Stimulated activated CD8-positive, alpha-beta memory T cell treated with anti-CD3 and anti-CD28 coated beads, Interleukin-12 subunit alpha, Interleukin-12 subunit beta, amount 100 ng/mL, for 1 hour (primary cell): ENCODE results near the gene IL17RD.
A peak's percentile ranks its signal among the peaks of the same experiment; 100 is the strongest.

Source experiments
- DNase-seq: peaks from one replicate; pipeline ENCODE4 v3.0.0-alpha.2; 2020; ENCODE audit warnings: low read depth

Gene IL17RD

DNA sequence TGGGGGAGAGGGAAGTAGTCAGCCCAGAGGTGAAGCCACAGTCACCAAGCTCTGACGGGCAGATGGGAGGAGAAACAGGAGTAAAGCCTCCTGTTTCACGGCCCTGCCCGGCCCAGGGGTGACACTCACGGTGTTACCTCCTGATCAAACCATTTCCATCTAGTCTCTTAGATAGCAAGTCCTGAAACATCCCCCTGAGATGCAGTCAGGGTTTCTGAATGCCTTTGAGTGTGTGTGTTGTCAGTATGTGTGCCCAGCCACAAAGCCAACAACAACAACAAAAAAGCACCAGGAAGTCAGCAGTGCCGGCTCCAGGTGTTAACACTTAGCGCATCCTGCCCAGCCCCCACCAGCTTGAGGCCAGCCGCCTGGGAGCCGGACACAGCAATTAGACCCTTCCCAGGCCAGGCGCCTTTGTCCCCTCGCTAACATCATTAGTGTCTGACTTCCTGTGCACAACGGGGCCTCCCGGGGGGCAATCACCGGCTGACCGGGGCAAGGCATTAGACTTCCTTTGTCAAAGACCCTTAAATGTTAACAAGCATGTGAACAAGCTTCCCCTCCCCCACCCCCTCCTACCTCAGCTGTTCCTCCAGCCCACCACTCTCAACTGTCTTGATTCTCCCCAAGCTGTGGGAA lies 34.5 kb downstream of the IL17RD start:
- no peak for DNase-seq

DNA sequence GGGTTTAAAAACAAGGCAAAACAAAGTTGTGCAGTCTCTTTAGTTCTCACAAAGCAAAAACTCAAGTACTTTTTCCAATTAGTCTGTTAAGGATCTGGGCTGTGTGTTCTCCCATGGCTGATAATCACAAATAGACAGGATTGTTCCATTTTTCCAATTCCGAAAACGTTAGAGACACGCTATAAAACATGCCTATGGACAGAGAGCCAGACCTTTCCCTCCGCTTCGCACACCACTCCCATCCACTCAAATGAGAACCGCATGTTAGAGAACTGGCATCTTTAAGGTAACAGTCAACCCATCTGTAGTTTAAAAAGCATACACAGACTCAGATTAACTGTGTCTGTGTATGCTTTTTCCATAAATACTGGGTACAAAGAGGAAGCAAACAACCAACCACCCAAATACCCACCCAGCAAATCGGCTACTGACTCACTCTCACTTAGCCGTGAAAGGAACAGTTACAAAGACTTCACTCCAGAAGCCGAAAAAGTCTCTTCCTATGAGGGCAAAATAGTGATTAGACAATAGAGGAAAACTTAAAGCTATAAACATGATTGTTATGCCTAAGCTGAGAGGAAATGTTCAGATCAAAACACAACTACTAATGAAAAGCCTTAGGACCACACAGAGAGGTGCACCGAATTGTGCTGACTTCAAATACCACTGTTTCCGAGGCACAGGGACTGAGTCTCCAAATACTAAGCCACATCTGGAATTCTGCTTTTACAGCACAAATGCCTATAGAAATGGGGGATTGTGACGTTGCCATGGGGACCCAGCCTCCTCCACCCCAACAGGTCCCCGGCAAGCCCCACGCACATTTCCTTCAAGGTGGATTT lies 36.1 kb downstream of the IL17RD start:
- DNase-seq = no peak

DNA sequence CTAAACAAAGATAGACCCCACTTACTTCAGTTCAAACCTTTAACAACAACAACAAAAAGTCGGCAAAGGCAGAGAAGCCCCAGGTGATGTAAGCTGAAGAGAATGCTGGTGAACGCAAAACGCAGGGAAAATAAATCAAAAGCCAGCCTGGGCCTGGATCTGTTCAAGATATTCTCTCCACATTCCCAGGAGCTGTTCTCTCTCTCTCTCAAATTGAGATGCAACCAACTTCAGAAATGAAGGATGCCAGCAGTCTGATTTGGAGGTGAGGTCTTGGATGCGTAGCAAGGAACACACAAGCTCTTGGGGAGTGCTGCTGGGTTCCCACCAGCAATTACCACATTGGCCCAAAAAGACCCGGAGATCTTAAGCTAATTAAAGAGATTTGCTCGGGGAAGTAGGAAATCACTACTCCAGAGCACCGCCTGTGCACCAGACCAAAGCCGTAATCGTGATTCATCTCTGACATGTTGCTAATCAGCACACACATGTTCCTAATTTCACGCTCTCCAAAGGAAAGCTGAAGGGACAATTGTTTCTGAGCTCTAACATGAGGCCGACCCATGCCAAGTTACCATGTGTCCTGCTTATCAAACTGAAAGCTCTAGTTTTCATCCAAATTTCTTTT lies 37.1 kb downstream of the IL17RD start:
- no peak for DNase-seq

DNA sequence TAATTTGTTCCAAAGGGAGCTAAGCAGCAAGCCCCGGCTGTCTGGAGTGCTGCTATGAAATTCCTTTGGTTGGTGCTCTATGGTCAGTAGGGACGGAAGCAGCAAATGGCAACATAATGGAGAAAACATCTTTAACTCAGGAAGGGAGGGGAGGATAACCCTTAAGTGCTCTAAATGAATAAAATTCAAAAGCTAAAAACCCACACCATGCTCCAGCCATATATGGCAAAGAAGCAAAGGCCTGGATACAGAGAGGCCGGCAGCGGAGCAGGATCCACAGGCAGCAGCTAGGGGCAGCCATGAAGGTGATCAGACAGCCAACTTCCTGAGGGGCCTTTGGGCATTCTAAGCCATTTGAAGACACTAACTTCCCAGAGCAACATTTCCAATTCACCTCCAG lies 38.9 kb downstream of the IL17RD start:
- no peak for DNase-seq

DNA sequence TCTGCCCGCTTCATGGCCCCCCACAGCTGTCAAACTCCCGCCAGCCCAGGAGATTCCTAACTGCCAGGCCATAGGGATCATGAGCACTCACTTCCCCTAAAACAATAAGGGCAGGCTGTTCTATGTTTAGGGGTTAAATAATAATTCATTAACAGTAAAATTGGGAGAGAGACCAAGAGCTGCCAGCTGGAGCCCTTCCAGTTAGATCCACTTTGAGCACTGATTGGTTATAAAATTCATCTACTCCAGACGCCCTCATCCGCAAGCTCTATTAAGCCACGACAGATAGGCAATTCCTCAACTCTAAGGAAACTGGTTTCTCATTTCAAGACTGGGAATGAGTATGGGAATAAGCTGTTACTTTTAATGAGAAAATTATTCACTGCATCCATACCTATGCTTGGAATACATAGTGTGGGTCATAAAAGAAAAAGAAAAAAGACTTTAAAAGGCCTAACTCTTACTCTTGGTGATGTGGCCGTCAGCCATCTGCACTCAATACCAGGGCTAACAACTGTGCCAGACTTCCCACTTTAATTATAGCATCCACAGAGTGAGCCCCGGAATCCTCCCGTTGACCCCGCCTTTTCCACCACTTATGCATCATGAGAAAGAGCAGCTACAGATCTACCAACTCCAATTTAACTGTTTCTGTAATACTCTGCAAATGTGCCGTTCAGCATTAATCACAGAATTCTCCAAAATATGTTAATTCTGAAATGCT lies 44.5 kb downstream of the IL17RD start:
- DNase-seq = no peak

DNA sequence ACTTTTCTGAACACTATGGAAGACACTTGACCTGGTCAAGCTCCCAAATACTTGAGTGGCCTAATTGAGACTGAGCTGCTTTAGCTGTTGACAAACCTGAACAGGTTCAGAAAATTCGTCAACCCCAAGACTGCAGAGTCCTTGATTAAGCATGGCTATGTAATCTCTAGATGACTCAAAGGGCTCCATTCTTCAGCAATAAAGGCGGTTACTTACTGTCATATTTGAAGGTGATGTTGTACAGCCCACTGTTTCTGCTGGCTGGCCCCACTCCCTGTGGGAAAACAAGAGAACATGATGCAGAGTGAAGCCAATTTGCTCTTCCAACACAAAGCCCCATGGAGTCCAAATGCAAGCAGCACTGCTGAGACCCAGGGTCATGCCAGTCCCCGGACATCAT lies 45.1 kb downstream of the IL17RD start:
- DNase-seq = no peak

DNA sequence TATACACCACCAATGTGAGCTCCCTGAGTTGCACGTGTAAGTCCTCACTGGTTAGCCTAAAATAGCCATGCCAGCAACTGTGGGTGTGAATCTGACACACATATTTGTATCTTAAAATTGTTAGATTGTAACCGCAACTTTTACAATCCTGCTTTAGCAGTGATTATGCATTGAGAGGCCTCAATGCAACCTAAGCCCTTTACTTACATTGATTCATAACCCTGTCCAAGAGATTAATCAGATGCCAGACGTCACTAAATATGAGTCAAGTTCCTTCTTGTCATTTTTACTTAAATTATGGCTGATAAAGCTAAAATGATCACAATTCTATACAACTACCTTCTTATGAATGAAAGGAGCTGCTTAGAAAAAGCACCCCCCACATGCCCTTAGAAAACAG lies 46.9 kb downstream of the IL17RD start:
- no peak for DNase-seq

DNA sequence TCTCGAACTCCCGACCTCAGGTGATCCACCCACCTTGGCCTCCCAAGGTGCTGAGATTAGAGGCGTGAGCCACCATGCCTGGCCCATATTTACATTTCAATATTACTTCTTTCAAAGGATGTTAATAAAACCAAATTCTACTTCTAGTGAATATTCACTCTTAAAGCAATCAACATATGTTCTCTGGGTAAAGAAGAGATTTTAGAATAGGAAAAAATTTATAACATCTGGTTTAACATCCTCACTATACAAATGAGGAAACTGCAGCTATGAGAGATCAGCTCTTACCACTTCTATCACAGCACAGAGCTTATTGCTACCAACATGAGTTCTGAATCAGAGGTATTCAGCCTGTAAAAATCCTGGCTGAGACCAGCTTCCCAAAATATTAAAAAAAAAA lies 48.7 kb downstream of the IL17RD start:
- DNase-seq = no peak

DNA sequence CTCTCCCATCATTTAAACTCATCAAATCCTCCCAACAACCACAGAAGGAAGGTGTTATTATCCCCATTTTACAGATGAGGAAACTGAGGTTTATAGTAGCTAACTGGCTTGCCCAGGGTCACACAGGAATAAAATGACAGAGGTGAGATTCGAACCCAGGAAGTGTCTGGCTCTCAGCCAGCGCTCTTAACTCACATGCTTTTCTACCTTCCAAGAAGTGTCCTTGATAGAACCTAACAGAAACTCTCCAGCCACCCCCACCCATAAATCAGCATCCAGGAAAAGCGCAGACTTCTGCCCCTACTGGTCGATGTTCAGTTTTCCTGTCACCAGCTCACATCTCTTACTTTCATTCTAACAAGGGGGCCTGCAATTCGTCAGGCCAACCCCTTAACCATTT lies 52.9 kb downstream of the IL17RD start:
- DNase-seq = no peak

DNA sequence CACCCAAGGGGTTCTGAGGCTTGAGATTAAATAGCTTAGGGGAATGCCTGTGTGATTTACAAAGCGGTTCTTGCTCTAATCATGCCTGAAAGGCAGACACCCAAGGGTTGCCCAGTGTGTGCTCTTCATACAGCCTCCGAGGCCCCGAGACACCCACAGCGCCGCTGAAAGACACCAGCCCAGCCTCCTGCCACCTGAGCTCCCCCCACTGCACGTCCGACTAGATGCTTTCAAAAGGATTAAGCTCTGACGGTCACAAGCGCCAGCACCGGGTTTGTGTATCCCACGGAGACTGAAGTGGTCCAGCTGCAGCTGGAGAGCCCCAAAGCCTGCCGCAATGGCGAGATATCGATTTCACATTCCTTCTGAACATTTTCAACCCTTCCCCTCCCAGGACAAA lies 54.4 kb downstream of the IL17RD start:
- no peak for DNase-seq

DNA sequence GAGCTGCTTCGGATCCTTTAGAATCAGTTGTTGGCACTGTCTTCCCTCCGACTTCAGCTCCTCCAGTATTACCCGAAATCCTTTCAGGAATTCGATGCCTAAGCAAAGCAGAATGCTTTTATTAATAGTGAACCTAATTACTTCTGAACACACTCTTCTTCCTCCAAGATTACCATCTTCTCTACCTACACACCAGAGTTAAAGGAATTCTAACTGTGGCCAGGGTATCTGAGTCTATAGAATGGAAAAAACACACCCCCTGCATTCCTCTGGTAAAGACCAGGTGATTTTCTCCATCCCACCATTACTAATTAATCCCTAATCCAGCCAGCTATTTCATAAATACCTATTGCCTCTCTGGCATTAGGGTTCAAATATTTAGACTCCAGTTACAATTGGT lies 54.9 kb downstream of the IL17RD start:
- no peak for DNase-seq

DNA sequence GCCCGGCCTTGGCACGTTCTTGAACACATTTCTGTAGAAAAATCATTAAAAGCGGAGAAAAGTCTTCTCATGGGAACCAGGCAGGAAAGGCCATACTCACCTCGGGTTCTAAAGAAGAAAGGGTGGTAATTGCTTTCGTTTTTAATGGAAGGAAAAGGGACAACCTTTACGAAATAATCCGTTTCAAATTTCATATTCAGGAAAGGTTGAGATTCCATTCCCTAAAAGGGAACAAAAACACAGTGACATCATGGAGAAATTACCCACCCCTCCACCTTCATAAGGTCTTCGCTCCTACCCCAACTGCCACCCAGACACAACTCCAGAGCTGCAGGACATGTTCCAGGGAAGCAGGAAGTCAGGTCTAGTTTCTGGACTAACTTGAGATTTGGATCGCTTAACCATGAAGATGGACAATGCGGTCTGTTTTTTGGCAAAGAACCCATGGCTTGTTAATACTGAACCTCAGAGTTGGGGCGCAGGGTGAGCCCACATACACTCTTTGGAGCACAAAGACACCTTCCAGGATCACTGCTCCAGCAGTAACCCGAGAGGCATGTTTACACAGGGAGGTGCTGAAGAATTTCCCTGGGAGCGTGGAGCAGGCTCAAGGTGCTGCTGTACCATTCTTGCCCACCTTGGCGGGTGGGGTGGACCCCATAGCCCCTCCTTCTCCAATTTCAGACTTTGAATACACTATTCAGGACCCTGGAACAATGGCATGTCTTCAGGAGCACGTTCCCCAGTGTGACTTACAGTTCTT lies 55.5 kb downstream of the IL17RD start:
- DNase-seq = no peak

DNA sequence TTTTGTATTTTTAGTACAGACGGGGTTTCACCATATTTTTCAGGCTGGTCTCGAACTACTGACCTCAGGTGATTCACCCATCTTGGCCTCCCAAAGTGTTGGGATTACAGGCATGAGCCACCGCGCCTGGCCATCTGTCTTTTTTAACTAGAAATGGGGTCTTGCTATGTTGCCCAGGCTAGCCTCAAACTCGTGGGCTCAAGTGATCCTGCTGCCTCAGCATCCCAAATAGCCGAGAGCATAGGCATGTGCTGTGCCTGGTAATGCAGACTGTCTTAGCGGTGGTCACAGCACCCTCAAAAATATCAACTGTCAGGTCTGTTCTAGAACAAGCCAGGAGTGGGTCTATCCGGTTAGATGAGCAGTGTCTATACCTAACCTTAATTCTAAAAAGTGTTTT lies 56.5 kb downstream of the IL17RD start:
- DNase-seq = no peak

DNA sequence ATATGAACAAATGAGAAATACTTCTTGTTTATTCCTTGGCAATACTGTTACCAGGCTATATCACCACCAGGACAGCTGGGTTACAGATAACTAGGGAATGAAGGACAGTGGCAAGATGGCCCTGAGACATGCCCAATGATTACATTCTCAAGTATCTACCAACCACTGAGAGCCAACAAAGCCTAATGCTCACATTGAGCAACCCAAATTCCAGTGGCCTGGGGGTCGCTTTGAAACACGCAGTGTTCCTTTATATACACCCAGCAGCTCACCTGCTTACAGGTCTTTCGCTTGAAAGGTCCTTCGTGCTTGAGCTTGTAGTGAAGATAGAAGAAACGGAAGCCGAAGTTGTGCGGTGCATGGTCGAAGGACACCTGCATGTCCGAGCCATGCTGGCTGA lies 59.6 kb downstream of the IL17RD start:
- DNase-seq = no peak

DNA sequence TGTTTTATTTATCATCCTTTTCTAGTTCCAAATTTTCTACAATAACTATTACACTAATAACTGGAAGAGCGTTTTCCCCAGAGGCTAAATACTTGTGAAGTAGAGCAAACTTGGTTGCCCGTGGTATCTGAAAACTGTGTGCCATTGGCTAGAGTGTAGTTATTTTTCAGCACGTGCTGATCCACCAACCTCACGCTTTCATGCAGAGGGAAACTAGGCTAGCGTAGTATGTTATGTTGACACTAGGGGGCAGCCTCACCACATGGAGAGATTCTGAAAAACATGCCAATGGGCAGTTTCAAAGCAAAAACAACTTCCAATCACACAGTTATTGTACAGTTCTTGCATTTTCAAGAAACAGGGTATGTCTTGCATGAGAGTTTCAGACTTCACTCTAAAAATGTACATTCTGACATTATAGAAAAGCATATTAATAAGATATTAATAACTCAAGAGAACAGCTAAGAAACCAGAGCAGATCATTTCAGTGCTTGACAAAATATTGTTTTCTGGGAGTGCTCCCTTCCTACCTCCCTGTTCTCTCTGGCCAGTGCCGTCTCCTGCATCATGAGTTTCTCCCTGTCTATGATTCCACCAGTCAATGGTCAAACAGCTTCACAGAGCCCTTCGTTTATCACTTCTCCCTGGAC lies 65.0 kb downstream of the IL17RD start:
- DNase-seq = peak; percentile 26

DNA sequence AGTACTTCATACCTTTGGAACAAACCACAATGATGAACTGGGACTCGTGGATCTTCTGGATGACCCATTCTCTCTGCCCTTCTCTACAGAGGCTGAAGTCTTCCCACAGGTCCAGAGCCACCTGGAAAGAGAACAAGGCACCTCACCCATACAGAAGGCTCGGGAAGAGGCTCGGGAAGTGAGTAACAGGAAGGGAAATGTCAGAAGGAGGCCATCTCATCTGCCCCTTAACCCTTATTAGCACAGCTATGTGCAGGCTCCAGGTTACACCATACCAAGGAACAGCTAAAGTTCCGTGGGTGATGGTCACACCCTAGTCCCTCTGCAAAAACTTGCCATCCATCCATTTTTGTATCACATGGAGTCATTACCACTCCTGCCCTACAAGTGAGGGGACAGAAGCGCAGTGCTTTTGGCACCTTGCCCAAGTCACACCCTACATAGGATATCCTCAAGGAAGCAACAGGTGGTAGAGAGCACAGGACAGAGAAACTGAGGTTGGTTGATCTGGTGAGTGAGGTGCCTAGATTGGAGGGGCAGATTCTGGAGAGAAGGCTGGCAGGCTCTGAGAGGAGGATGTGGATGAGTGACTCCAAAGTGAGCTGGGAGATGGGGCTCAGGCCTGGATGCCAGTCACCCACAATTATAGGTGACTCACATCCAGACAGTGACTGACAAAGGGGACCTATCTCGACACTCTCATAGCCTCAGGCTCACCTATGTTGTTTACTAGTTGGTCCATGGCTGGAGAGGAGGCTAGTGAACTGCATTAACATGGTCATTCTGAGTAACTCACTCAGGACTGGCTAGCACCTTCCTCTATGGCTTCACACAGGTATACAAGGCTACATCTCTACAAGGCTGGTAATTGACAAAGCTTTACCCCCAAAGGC lies 66.5 kb downstream of the IL17RD start:
- DNase-seq = no peak

DNA sequence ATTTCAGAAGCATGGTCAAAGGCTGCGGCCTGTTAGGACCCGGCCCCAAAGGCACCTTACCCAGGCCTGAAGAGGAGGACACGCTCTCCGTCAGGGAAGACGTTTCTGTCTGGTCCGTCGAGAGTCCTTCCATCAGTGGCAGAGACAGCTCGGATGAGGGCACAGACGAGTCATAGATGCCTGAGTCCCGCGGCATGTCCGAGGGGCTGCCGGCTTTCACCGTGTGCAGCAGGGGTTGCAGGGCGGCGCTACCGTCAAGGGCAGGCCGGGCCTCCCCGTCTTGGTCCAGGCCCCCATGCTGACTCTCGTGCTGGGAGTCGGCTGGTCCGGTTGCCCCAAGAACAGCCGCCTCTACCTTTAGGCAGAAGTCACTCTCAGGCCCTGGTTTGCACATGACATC lies 67.6 kb downstream of the IL17RD start:
- no peak for DNase-seq

DNA sequence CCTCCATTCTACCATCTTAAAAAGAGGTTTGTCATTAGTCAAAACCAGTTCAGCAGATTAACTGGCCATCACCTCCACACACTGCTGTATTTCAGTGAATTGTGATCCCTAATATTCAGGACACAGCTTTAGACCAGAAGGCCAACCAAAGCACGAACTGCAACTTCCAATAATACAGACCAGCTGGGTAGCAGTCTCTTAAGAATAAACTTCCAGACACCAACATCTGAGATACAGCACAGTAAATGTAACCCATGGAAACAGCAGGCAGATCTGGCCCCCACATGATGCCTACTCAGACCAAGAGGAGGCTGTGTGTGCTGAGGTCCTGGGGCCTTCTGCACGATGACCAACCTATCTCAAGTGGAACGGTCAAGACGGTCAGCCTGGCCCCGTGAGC lies 69.8 kb downstream of the IL17RD start:
- no peak for DNase-seq

DNA sequence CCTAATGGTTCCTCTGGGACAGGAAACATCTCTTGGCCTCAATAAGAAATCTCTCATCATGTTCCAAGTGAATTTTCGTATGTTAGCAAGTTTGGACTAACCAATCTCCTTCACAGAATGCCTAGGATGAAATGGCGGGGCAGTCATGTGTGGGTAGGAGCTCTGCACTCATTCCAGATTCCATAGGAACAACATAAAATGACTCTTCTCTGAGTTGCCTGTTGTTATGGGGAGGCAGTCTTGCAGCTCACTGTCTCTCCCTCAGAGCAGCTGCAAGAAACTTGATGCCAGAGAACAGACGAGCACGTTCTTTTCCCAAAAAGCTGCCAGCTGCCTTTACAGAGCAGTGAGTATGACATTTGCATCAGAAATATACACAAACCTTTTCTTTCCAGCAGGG lies 70.6 kb downstream of the IL17RD start:
- DNase-seq = no peak

DNA sequence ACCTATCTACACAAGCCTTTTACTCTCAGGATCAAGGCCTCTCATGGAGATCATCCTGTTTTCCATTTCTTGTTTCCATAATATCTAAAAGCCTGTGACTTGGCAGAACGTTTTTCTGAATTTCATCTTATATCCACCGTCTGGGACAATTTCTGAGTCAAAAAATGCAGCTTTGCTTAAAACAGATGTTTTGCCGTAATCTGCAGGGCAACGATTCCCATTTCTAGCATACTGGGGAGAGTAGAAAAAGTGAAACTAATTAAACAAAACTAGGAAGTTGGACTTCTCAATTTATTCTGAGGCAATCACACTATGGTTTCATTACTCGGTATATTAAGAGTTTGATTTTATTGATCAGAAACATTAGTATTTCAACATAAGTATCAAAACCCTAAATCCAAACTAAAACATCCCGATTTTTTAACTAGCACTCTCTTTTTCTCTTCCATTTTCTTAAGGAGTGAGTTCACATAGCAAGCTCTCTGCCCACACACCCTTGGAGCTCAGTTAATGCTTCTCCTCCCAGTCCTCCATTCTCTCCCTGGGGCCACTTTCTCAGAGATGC lies 71.1 kb downstream of the IL17RD start:
- DNase-seq = no peak
